K562 (cell line): ENCODE measurements around the gene TFB2M. TPM values are rescaled to one million over a fixed set of nuclear protein-coding genes. Genes with fewer than 3 reads are reported as not detected.

ENCODE experiments used
- ATF1 ChIP-seq, 2 experiments: fragments of 450-650 bp in 1 of 2; IDR thresholded peaks; 2 replicates each; pipeline ENCODE4 v1.6.1; 2016; ENCODE audit warnings: missing compliant biosample characterization in 1 of 2, missing genetic modification characterization in 1 of 2
- BRD4 ChIP-seq: fragments of 200-600 bp; sonication (generic); IDR thresholded peaks from 2 replicates; pipeline ENCODE4 v1.6.1; 2017; ENCODE audit warnings: inconsistent platforms
- CREM ChIP-seq: IDR thresholded peaks from 2 replicates; pipeline ENCODE4 v1.6.1; 2014; ENCODE audit warnings: antibody characterized with exemption, low read depth
- LCOR ChIP-seq: sonication (generic); formaldehyde crosslinking; IDR thresholded peaks from 2 replicates; pipeline ENCODE4 v1.8.0; 2022; ENCODE audit warnings: mild to moderate bottlenecking, missing genetic modification reagents
- NONO ChIP-seq, 2 experiments: fragments of 200-400 bp in 1 of 2; fragments of 450-650 bp in 1 of 2; formaldehyde crosslinking in 1 of 2; IDR thresholded peaks; 2 replicates each; pipeline ENCODE4 v1.6.1; 2017; ENCODE audit warnings: low read depth in 2 of 2, mild to moderate bottlenecking in 2 of 2, moderate library complexity in 2 of 2, low read length in 1 of 2
- NR4A1 ChIP-seq, 2 experiments: fragments of 250-450 bp in 1 of 2; fragments of 450-650 bp in 1 of 2; sonication (Bioruptor Pico) in 1 of 2; IDR thresholded peaks; 2 replicates each; pipeline versions ENCODE4 v1.4.0 to v1.6.1; 2016 to 2020; ENCODE audit warnings: mild to moderate bottlenecking in 2 of 2, missing compliant biosample characterization in 1 of 2, missing genetic modification characterization in 1 of 2, moderate library complexity in 1 of 2
- RBM34 ChIP-seq: fragments of 200-400 bp; formaldehyde crosslinking; IDR thresholded peaks from 2 replicates; pipeline ENCODE4 v1.6.1; 2018; ENCODE audit warnings: low read length, borderline replicate concordance; ENCODE audit not compliant: insufficient read depth
- RHOXF2B ChIP-seq: fragments of 250-450 bp; sonication (Bioruptor Pico); conservative IDR thresholded peaks from 2 replicates; pipeline ENCODE4 v1.5.1; 2021
- SNAPC5 ChIP-seq: fragments of 250-450 bp; sonication (Bioruptor Pico); IDR thresholded peaks from 2 replicates; pipeline ENCODE4 v1.8.0; 2021; ENCODE audit warnings: moderate library complexity, mild to moderate bottlenecking, inconsistent platforms
- TRIM25 ChIP-seq: fragments of 450-650 bp; IDR thresholded peaks from 2 replicates; pipeline ENCODE4 v1.7.0; 2016; ENCODE audit warnings: borderline replicate concordance
- ZBTB40 ChIP-seq, 2 experiments: fragments of 450-650 bp in 1 of 2; sonication (generic) in 1 of 2; formaldehyde crosslinking in 1 of 2; IDR thresholded peaks; 2 replicates each; pipeline versions ENCODE4 v1.7.1 to v1.9.0; 2016 to 2022; ENCODE audit warnings: inconsistent platforms in 1 of 2, mild to moderate bottlenecking in 1 of 2, missing genetic modification reagents in 1 of 2
- ZNF232 ChIP-seq: sonication (generic); formaldehyde crosslinking; IDR thresholded peaks from 2 replicates; pipeline ENCODE4 v1.8.0; 2022; ENCODE audit warnings: mild to moderate bottlenecking, missing genetic modification reagents
- ZNF41 ChIP-seq: fragments of 250-450 bp; sonication (Bioruptor Pico); conservative IDR thresholded peaks from 2 replicates; pipeline ENCODE4 v1.4.0; 2020; ENCODE audit warnings: mild to moderate bottlenecking
- ZNF707 ChIP-seq: fragments of 250-450 bp; sonication (Bioruptor Pico); conservative IDR thresholded peaks from 2 replicates; pipeline ENCODE4 v1.8.0; 2022; ENCODE audit warnings: inconsistent platforms, mild to moderate bottlenecking, moderate library complexity
- ZNF717 ChIP-seq: fragments of 250-450 bp; sonication (Bioruptor Pico); IDR thresholded peaks from 2 replicates; pipeline ENCODE4 v1.5.0; 2021
- polyA plus RNA-seq, 8 experiments: library from polyadenylated mRNA; depleted of rRNA in 4 of 8; stranded (reverse) in 5 of 8; unstranded in 3 of 8; fragments of >200 nt; fragmentation: Nextera tagmentation in 2 of 8; fragmentation: Illumina TruSeq in 1 of 8; extraction: Ambion mirVana in 2 of 8; extraction: Trizol in 1 of 8; gene quantifications; 2 replicates each; pipeline versions ENCODE4 v1.2.1 to v1.2.3, GENCODE V29; 2011 to 2014; ENCODE audit warnings: inconsistent platforms in 1 of 8, missing spikeins in 1 of 8
- total RNA-seq, 7 experiments: library from RNA; depleted of rRNA in 6 of 7; stranded (reverse); fragments of >200 nt in 6 of 7; fragmentation: Illumina TruSeq in 2 of 7; extraction: Trizol in 2 of 7; gene quantifications; 2 replicates each; pipeline versions ENCODE4 v1.2.1 to v1.2.3, GENCODE V29; 2011 to 2021; ENCODE audit warnings: low replicate concordance in 1 of 7

TFB2M gene
- total and polyA plus RNA-seq, 9 of the 15 experiments (the other 6 are each of a cell fraction or from before 2014, with no cell fraction given), result 55.1 to 162 (median 70.6) TPM

- TF ChIP-seq ZBTB40 (IDR thresholded peaks at IDR 0.05), result peak; percentile 32; the same call in 1 of the 2 replicates
- no peak for TF ChIP-seq ZBTB40 (CRISPR knock-in tag; IDR thresholded peaks at IDR 0.05)
- TF ChIP-seq LCOR (CRISPR knock-in tag), result no peak
- TF ChIP-seq RHOXF2B (CRISPR knock-in tag), result 0 out of 2 replicates have a peak, but pooled peaks have one; percentile 17
- no peak for TF ChIP-seq NONO (IDR thresholded peaks at IDR 0.05; ENCODE audit: low read depth in 2 of 2, low read length in 1 of 2)
- no peak for TF ChIP-seq RBM34
- TF ChIP-seq ATF1 (CRISPR knock-in tag; IDR thresholded peaks at IDR 0.05), result no peak
- no peak for TF ChIP-seq ATF1 (tag; IDR thresholded peaks at IDR 0.05)
- TF ChIP-seq SNAPC5 (CRISPR knock-in tag), result no peak
- TF ChIP-seq CREM, result no peak
- TF ChIP-seq ZNF717 (CRISPR knock-in tag), result no peak
- no peak for TF ChIP-seq ZNF41 (CRISPR knock-in tag)
- 0 out of 2 replicates have a peak, but pooled peaks have one; percentile 15 for TF ChIP-seq TRIM25
- TF ChIP-seq ZNF707 (CRISPR knock-in tag), result no peak
- TF ChIP-seq ZNF232 (CRISPR knock-in tag), result no peak
- TF ChIP-seq NR4A1 (CRISPR knock-in tag; IDR thresholded peaks at IDR 0.05), result no peak
- TF ChIP-seq NR4A1 (tag; IDR thresholded peaks at IDR 0.05), result no peak
- 0 out of 2 replicates have a peak, but pooled peaks have one; percentile 28 for TF ChIP-seq BRD4
Observed at GRCh38 chr1:246577082-246577719, 11.1 kb upstream of the TFB2M start (continued).
